Measurements from ENCODE around the gene PADI2.

- TF ChIP-seq POLR2A (IDR thresholded peaks at IDR 0.05) = no peak
- no peak for TF ChIP-seq CTCF (IDR thresholded peaks at IDR 0.05)
- no peak for TF ChIP-seq POLR2AphosphoS5 (IDR thresholded peaks at IDR 0.05)
Observed at GRCh38 chr1:17032741-17033140, 86.5 kb downstream of the PADI2 start.

Data from upper lobe of left lung (tissue), 4 donors.